GM12878 (cell line): Measurements from ENCODE around the gene ADAMTSL3. TPM values are rescaled to one million over a fixed set of nuclear protein-coding genes. Genes with fewer than 3 reads are reported as not detected.

ENCODE experiments used
- ATAC-seq: fragments of 200-7000 bp; cut with Tn5 transposase; 3 replicates; pipeline ENCODE4 v1.9.1; 2020; ENCODE audit warnings: mild to moderate bottlenecking, moderate library complexity
- BruUV-seq: library from RNA; stranded (reverse); fragments of 400-500 nt; replicated peaks from 2 replicates; lab custom pipeline; 2021; lab: Mats Ljungman, UMichigan
- CTCF ChIA-PET: fragments of 300-600 bp; sonication (Branson Sonifier 250); formaldehyde crosslinking; extraction: SDS; loops from one replicate; lab custom pipeline; 2021; ENCODE audit warnings: inconsistent platforms; lab: Yijun Ruan, JAX
- POLR2A ChIA-PET: fragments of 350-600 bp; formaldehyde crosslinking; extraction: SDS; loops from one replicate; lab custom pipeline; 2021; ENCODE audit warnings: inconsistent platforms; lab: Charles Lee
- RAD21 ChIA-PET: fragments of 300-600 bp; sonication (Branson Sonifier 250); formaldehyde crosslinking; loops from one replicate; lab custom pipeline; 2023; ENCODE audit warnings: antibody characterized with exemption; ENCODE audit not compliant: unreplicated experiment; lab: Charles Lee
- SMC1A ChIA-PET: fragments of 300-600 bp; sonication (Branson Sonifier 250); formaldehyde crosslinking; loops from one replicate; lab custom pipeline; 2023; ENCODE audit not compliant: unreplicated experiment, uncharacterized antibody; lab: Charles Lee
- DNase-seq: peaks from one replicate; pipeline ENCODE4 v3.0.0-alpha.2; 2011; ENCODE audit warnings: low read depth, low spot score
- FAIRE-seq: peaks from 3 replicates; lab custom pipeline; 2011; peaks lifted over from hg19 to GRCh38; lab: Jason Lieb, UNC
- H2AFZ ChIP-seq: 2 replicates; pipeline ENCODE4 v1.6.0; 2011; ENCODE audit warnings: low read depth, low read length, control low read depth; ENCODE audit not compliant: control insufficient read depth
- H3K27ac ChIP-seq: 2 replicates; pipeline ENCODE4 v1.5.1; 2011; ENCODE audit warnings: control low read depth; ENCODE audit not compliant: control insufficient read depth, insufficient read depth
- H3K27me3 ChIP-seq, 2 experiments: replicated peaks in 1 of 2; 2 replicates each; pipeline versions ENCODE4 v1.6.0 to v1.6.1; 2011; ENCODE audit warnings: low read length in 1 of 2; ENCODE audit not compliant: control insufficient read depth in 2 of 2, insufficient read depth in 2 of 2
- H3K36me3 ChIP-seq, 2 experiments: 2 replicates each; pipeline ENCODE4 v1.5.1; 2011; ENCODE audit warnings: low read length in 1 of 2; ENCODE audit not compliant: control insufficient read depth in 2 of 2, insufficient read depth in 2 of 2
- H3K4me1 ChIP-seq: 2 replicates; pipeline ENCODE4 v1.6.1; 2011; ENCODE audit warnings: mild to moderate bottlenecking, low read length, moderate library complexity, mixed read lengths; ENCODE audit not compliant: control insufficient read depth, insufficient read depth
- H3K4me2 ChIP-seq: 2 replicates; pipeline ENCODE4 v1.6.0; 2011; ENCODE audit warnings: control low read depth; ENCODE audit not compliant: control insufficient read depth, insufficient read depth
- H3K4me3 ChIP-seq: fragments of 200-600 bp; sonication (generic); 2 replicates; pipeline ENCODE4 v1.5.1; 2016
- H3K79me2 ChIP-seq: 2 replicates; pipeline ENCODE4 v1.6.0; 2011; ENCODE audit warnings: low read length; ENCODE audit not compliant: control insufficient read depth, insufficient read depth
- H3K9ac ChIP-seq: 2 replicates; pipeline ENCODE4 v1.8.0; 2011; ENCODE audit warnings: low read length, control low read depth, mixed read lengths; ENCODE audit not compliant: control insufficient read depth, insufficient read depth
- H3K9me3 ChIP-seq: replicated peaks from 3 replicates; pipeline ENCODE4 v1.5.1; 2011; ENCODE audit warnings: mild to moderate bottlenecking, low read length; ENCODE audit not compliant: control insufficient read depth, insufficient read depth
- H4K20me1 ChIP-seq: 2 replicates; pipeline ENCODE4 v1.6.0; 2011; ENCODE audit not compliant: control insufficient read depth, insufficient read depth
- CREM ChIP-seq: IDR thresholded peaks from 2 replicates; pipeline ENCODE4 v1.6.1; 2014; ENCODE audit warnings: antibody characterized with exemption, low read depth
- IRF3 ChIP-seq: fragments of 450-650 bp; IDR thresholded peaks from 2 replicates; pipeline ENCODE4 v1.6.1; 2014; ENCODE audit warnings: mild to moderate bottlenecking
- JUNB ChIP-seq: IDR thresholded peaks from 2 replicates; pipeline ENCODE4 v1.6.1; 2016; ENCODE audit warnings: antibody characterized with exemption, mild to moderate bottlenecking
- USF1 ChIP-seq: IDR thresholded peaks from 2 replicates; pipeline ENCODE4 v1.6.1; 2011; ENCODE audit warnings: borderline replicate concordance, low read depth, mild to moderate bottlenecking, moderate library complexity, mixed read lengths, low read length; ENCODE audit not compliant: insufficient read depth; ENCODE audit errors: extremely low read length
- YY1 ChIP-seq: IDR thresholded peaks from 2 replicates; pipeline ENCODE4 v1.6.1; 2011; ENCODE audit warnings: low read depth, mild to moderate bottlenecking, low read length
- ZNF217 ChIP-seq: fragments of 450-650 bp; IDR thresholded peaks from 2 replicates; pipeline ENCODE4 v1.6.1; 2017; ENCODE audit warnings: antibody characterized with exemption, mild to moderate bottlenecking
- WGBS: methylation state at CpG from one replicate; pipeline ENCODE4 v1.1.6; 2016; ENCODE audit warnings: low lambda C conversion rate; ENCODE audit not compliant: insufficient replicate concordance, insufficient coverage; ENCODE audit errors: missing lambda C conversion rate; 5-methylcytosine and 5-hydroxymethylcytosine counted together
- in situ Hi-C: fragments of 300-500 bp; cut with MboI; formaldehyde crosslinking; loops from 9 replicates; pipeline ENCODE4 v1.14.3; 2018; ENCODE audit warnings: mixed read lengths
- intact Hi-C: fragments of 100-400 bp; cut with micrococcal nuclease; formaldehyde crosslinking; loops from one replicate; pipeline ENCODE4 v1.14.2; 2022; ENCODE audit not compliant: unreplicated experiment
- polyA plus RNA-seq, 11 experiments: library from polyadenylated mRNA; depleted of rRNA in 4 of 11; unstranded in 6 of 11; stranded (reverse) in 5 of 11; fragments of >200 nt; fragmentation: Nextera tagmentation in 4 of 11; fragmentation: Illumina TruSeq in 1 of 11; extraction: Ambion mirVana in 4 of 11; extraction: Trizol in 1 of 11; gene quantifications; 1 replicate in 1 of 11; 2 replicates in 10 of 11; pipeline versions ENCODE4 v1.2.1 to v1.2.3, GENCODE V29; 2011 to 2016; ENCODE audit warnings: inconsistent platforms in 2 of 11, missing spikeins in 2 of 11, low read depth in 1 of 11
- total RNA-seq, 4 experiments: library from RNA; depleted of rRNA in 3 of 4; stranded (reverse); fragments of >200 nt in 3 of 4; fragmentation: Illumina TruSeq in 1 of 4; extraction: Trizol in 1 of 4; gene quantifications; 2 replicates each; pipeline versions ENCODE4 v1.2.1 to v1.2.3, GENCODE V29; 2013 to 2021

Gene ADAMTSL3
- total and polyA plus RNA-seq, 10 of the 15 experiments (the other 5 are each of a cell fraction or from before 2014, with no cell fraction given) = 0.01 to 0.28 (median 0.13) TPM

GRCh38 chr15:83854321-83854720 lies 200.4 kb downstream of the ADAMTSL3 start:
- Histone ChIP-seq H3K4me3 (no peak overlapping the region), H3K9me3 (no peaks in the 10 kb centered on the region), H3K4me2 (no peak overlapping the region)
- RAD21 ChIA-PET = no interaction called here
- TF ChIP-seq IRF3 = no peak
- TF ChIP-seq JUNB = peak; percentile 30
- no peak for TF ChIP-seq CREM
- TF ChIP-seq USF1 = no peak
- no peak for TF ChIP-seq ZNF217
- TF ChIP-seq YY1 = no peak
- TF ChIP-seq, all 136 proteins: peak for 1
- FAIRE-seq = no peak
- DNase-seq = no peak
- ChIA-PET SMC1A (no interaction called here), CTCF (no interaction called here), POLR2A (no interaction called here)
- Histone ChIP-seq H4K20me1 (no peaks in the 10 kb centered on the region), H3K79me2 (no peaks in the 10 kb centered on the region), H3K27ac (no peak overlapping the region), H3K4me1 (no peaks in the 10 kb centered on the region), H3K27me3 (no peaks in the 10 kb centered on the region), H3K36me3 (no peaks in the 10 kb centered on the region), H2AFZ (no peak overlapping the region), H3K9ac (no peak overlapping the region)
- intact Hi-C loops (no loop called here), in situ Hi-C loops (no loop called here)
- BruUV-seq = no TSS peak
- WGBS = 36% methylated on average over 4 of the region's 4 CpGs
- ATAC-seq = no peak
